WTC11 (cell line): Measurements from ENCODE around the gene TMTC1. TPM values are rescaled to one million over a fixed set of nuclear protein-coding genes. Genes with fewer than 3 reads are reported as not detected.

ENCODE experiments used
- ATAC-seq: fragments of 200-7000 bp; cut with Tn5 transposase; 2 replicates; pipeline ENCODE4 v1.10.0; 2021; ENCODE audit warnings: mild to moderate bottlenecking, moderate library complexity
- CTCF ChIA-PET: fragments of 300-600 bp; sonication (Branson Sonifier 250); formaldehyde crosslinking; loops from one replicate; lab custom pipeline; 2021; ENCODE audit warnings: antibody characterized with exemption; lab: Charles Lee
- POLR2A ChIA-PET: fragments of 350-600 bp; sonication (Branson Sonifier 250); formaldehyde crosslinking; loops from one replicate; lab custom pipeline; 2021; ENCODE audit warnings: antibody characterized with exemption; lab: Charles Lee
- DNase-seq: peaks from one replicate; pipeline ENCODE4 v3.0.0; 2021; ENCODE audit warnings: low spot score
- H3K27ac Mint-ChIP-seq: 2 replicates; pipeline ENCODE4 v1.8.0; 2021; ENCODE audit warnings: mixed read lengths
- H3K27me3 Mint-ChIP-seq: 2 replicates; pipeline ENCODE4 v1.8.0; 2021; ENCODE audit warnings: low read depth, mild to moderate bottlenecking, moderate library complexity, mixed read lengths
- H3K36me3 Mint-ChIP-seq: 2 replicates; pipeline ENCODE4 v1.8.0; 2021; ENCODE audit warnings: mixed read lengths
- H3K4me1 Mint-ChIP-seq: 2 replicates; pipeline ENCODE4 v1.8.0; 2022; ENCODE audit warnings: mixed read lengths
- H3K4me3 Mint-ChIP-seq: 2 replicates; pipeline ENCODE4 v1.8.0; 2021; ENCODE audit warnings: mild to moderate bottlenecking, moderate library complexity, mixed read lengths
- H3K9me3 Mint-ChIP-seq: 2 replicates; pipeline ENCODE4 v1.8.0; 2021; ENCODE audit warnings: mixed read lengths
- EMX1 ChIP-seq: fragments of 250-450 bp; sonication (Bioruptor Pico); IDR thresholded peaks from 2 replicates; pipeline ENCODE4 v1.8.0; 2021; ENCODE audit warnings: mild to moderate bottlenecking
- ETV6 ChIP-seq: sonication (generic); formaldehyde crosslinking; IDR thresholded peaks from 2 replicates; pipeline ENCODE4 v1.8.1; 2022; ENCODE audit warnings: mild to moderate bottlenecking, missing genetic modification reagents
- IRF2 ChIP-seq: sonication (generic); formaldehyde crosslinking; IDR thresholded peaks from 2 replicates; pipeline ENCODE4 v1.8.0; 2022; ENCODE audit warnings: low read depth, missing genetic modification reagents, borderline replicate concordance
- JUN ChIP-seq: sonication (generic); formaldehyde crosslinking; IDR thresholded peaks from 2 replicates; pipeline ENCODE4 v1.8.0; 2023; ENCODE audit warnings: mild to moderate bottlenecking, missing genetic modification reagents
- NFE2L1 ChIP-seq: sonication (generic); formaldehyde crosslinking; IDR thresholded peaks from 2 replicates; pipeline ENCODE4 v1.8.1; 2023; ENCODE audit warnings: missing genetic modification reagents
- PRRX2 ChIP-seq: fragments of 250-450 bp; sonication (Bioruptor Pico); IDR thresholded peaks from 2 replicates; pipeline ENCODE4 v1.8.0; 2021; ENCODE audit warnings: mild to moderate bottlenecking
- SMAD3 ChIP-seq: sonication (generic); formaldehyde crosslinking; IDR thresholded peaks from 2 replicates; pipeline ENCODE4 v1.8.0; 2022; ENCODE audit warnings: missing genetic modification reagents, mild to moderate bottlenecking, borderline replicate concordance
- TCF7 ChIP-seq: sonication (generic); formaldehyde crosslinking; IDR thresholded peaks from 2 replicates; pipeline ENCODE4 v1.8.0; 2022; ENCODE audit warnings: mild to moderate bottlenecking, low read depth, missing genetic modification reagents, moderate library complexity
- TEAD1 ChIP-seq: sonication (generic); formaldehyde crosslinking; IDR thresholded peaks from 2 replicates; pipeline ENCODE4 v1.8.0; 2022; ENCODE audit warnings: mild to moderate bottlenecking, missing genetic modification reagents
- TEAD4 ChIP-seq: sonication (generic); formaldehyde crosslinking; IDR thresholded peaks from 2 replicates; pipeline ENCODE4 v1.8.0; 2022; ENCODE audit warnings: mild to moderate bottlenecking, missing genetic modification reagents
- ZNF219 ChIP-seq: sonication (generic); formaldehyde crosslinking; IDR thresholded peaks from 2 replicates; pipeline ENCODE4 v1.8.0; 2023; ENCODE audit warnings: missing genetic modification reagents, mild to moderate bottlenecking, borderline replicate concordance
- ZNF263 ChIP-seq: sonication (generic); formaldehyde crosslinking; IDR thresholded peaks from 2 replicates; pipeline ENCODE4 v1.8.1; 2022; ENCODE audit warnings: low read depth, mild to moderate bottlenecking, moderate library complexity, missing genetic modification reagents
- ZNF423 ChIP-seq: fragments of 250-450 bp; sonication (Bioruptor Pico); IDR thresholded peaks from 2 replicates; pipeline ENCODE4 v2.1.2; 2022; ENCODE audit warnings: mild to moderate bottlenecking, moderate library complexity
- total RNA-seq: library from RNA; stranded (reverse); gene quantifications from 3 replicates; pipeline ENCODE4 v1.2.3, GENCODE V29; 2021
- TF ChIP-seq, protein P1 (sequence below): sonication (generic); formaldehyde crosslinking; IDR thresholded peaks from 2 replicates; pipeline ENCODE4 v1.8.1; 2023; ENCODE audit warnings: mild to moderate bottlenecking, missing genetic modification reagents, moderate library complexity
- TF ChIP-seq, protein P2 (sequence below): sonication (generic); formaldehyde crosslinking; IDR thresholded peaks from 2 replicates; pipeline ENCODE4 v1.8.1; 2022; ENCODE audit warnings: low read depth, missing genetic modification reagents, borderline replicate concordance
- TF ChIP-seq, protein P3 (sequence below): fragments of 250-450 bp; sonication (Bioruptor Pico); IDR thresholded peaks from 2 replicates; pipeline ENCODE4 v1.9.0; 2021; ENCODE audit warnings: moderate library complexity, mild to moderate bottlenecking, inconsistent platforms, borderline replicate concordance
- TF ChIP-seq, protein P4 (sequence below): sonication (generic); formaldehyde crosslinking; IDR thresholded peaks from 2 replicates; pipeline ENCODE4 v1.8.1; 2023; ENCODE audit warnings: mild to moderate bottlenecking, missing genetic modification reagents
- TF ChIP-seq, protein P5 (sequence below): sonication (generic); formaldehyde crosslinking; IDR thresholded peaks from 2 replicates; pipeline ENCODE4 v1.8.1; 2022; ENCODE audit warnings: mild to moderate bottlenecking, moderate library complexity, missing genetic modification reagents
- TF ChIP-seq, protein P6 (sequence below): sonication (generic); formaldehyde crosslinking; IDR thresholded peaks from 2 replicates; pipeline ENCODE4 v1.8.1; 2022; ENCODE audit warnings: missing genetic modification reagents, borderline replicate concordance
- TF ChIP-seq, protein P7 (sequence below): sonication (generic); formaldehyde crosslinking; IDR thresholded peaks from 2 replicates; pipeline ENCODE4 v1.8.1; 2023; ENCODE audit warnings: mild to moderate bottlenecking, missing genetic modification reagents
- TF ChIP-seq, protein P8 (sequence below): sonication (generic); formaldehyde crosslinking; IDR thresholded peaks from 2 replicates; pipeline ENCODE4 v1.8.0; 2023; ENCODE audit warnings: missing genetic modification reagents

Gene TMTC1
- total RNA-seq, 1 experiment from 2014 or later: 17.3 TPM

GRCh38 chr12:29691161-29691854 is 92.4 kb downstream of the TMTC1 start:
- peak; percentile 23 for DNase-seq
- peak; percentile 93 for ATAC-seq
- no peaks in the 10 kb centered on the region for H3K27me3 Mint-ChIP-seq

DNA sequence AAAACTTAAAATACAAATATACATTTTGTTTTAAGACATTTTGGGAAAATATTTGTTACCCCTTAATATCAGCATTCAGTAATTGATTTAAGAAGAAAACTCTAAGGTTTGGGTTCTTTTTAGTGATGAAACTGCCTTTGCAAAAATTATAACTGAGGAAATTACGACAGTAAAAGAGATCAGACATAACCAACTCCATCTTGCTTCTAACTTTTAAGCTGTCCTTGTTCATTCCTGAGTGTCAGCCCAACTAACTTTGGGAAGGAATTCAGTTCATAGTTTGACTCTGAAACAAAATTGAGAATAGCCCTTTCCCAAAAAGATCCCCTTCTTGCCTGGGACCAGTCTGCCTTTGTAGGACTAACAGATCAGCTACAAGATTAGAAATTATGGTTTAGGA is 93.0 kb downstream of the TMTC1 start:
- POLR2A ChIA-PET: interaction anchor here (0.8 kb wide), 1 partner anchor 1153 kb away, joined by 9 read pairs; no protein-coding TSS in a partner anchor
- ATAC-seq: no peak
- H3K4me3 Mint-ChIP-seq: peak overlapping the region; percentile 29
- peaks cover 5% of the 10 kb centered on the region for H3K9me3 Mint-ChIP-seq
- H3K27me3 Mint-ChIP-seq: no peaks in the 10 kb centered on the region
- peak overlapping the region; percentile 88 for H3K27ac Mint-ChIP-seq
- H3K36me3 Mint-ChIP-seq: peaks cover 5% of the 10 kb centered on the region; the same call in 1 of the 2 replicates
- H3K4me1 Mint-ChIP-seq: peaks cover 40% of the 10 kb centered on the region
- CTCF ChIA-PET: interaction anchor here (0.7 kb wide), 1 partner anchor 211 kb away, joined by 3 read pairs; no protein-coding TSS in a partner anchor
- TF ChIP-seq ZNF219 (CRISPR knock-in tag) (no peak), SMAD3 (no peak), TCF7 (CRISPR knock-in tag) (no peak), IRF2 (CRISPR knock-in tag) (no peak), EMX1 (CRISPR knock-in tag) (no peak), JUN (no peak)
- TF ChIP-seq, protein P1, sequence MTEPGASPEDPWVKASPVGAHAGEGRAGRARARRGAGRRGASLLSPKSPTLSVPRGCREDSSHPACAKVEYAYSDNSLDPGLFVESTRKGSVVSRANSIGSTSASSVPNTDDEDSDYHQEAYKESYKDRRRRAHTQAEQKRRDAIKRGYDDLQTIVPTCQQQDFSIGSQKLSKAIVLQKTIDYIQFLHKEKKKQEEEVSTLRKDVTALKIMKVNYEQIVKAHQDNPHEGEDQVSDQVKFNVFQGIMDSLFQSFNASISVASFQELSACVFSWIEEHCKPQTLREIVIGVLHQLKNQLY (CRISPR knock-in tag): no peak
- TF ChIP-seq, protein P2, sequence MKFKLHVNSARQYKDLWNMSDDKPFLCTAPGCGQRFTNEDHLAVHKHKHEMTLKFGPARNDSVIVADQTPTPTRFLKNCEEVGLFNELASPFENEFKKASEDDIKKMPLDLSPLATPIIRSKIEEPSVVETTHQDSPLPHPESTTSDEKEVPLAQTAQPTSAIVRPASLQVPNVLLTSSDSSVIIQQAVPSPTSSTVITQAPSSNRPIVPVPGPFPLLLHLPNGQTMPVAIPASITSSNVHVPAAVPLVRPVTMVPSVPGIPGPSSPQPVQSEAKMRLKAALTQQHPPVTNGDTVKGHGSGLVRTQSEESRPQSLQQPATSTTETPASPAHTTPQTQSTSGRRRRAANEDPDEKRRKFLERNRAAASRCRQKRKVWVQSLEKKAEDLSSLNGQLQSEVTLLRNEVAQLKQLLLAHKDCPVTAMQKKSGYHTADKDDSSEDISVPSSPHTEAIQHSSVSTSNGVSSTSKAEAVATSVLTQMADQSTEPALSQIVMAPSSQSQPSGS: no peak
- TF ChIP-seq, protein P3, sequence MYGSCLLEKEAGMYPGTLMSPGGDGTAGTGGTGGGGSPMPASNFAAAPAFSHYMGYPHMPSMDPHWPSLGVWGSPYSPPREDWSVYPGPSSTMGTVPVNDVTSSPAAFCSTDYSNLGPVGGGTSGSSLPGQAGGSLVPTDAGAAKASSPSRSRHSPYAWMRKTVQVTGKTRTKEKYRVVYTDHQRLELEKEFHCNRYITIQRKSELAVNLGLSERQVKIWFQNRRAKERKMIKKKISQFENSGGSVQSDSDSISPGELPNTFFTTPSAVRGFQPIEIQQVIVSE (CRISPR knock-in tag): no peak
- TF ChIP-seq, protein P4, sequence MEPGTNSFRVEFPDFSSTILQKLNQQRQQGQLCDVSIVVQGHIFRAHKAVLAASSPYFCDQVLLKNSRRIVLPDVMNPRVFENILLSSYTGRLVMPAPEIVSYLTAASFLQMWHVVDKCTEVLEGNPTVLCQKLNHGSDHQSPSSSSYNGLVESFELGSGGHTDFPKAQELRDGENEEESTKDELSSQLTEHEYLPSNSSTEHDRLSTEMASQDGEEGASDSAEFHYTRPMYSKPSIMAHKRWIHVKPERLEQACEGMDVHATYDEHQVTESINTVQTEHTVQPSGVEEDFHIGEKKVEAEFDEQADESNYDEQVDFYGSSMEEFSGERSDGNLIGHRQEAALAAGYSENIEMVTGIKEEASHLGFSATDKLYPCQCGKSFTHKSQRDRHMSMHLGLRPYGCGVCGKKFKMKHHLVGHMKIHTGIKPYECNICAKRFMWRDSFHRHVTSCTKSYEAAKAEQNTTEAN (CRISPR knock-in tag): no peak
- no peak for DNase-seq

More at GRCh38 chr12:29691161-29691854, 92.4 kb downstream of the TMTC1 start:
- peak overlapping the region; percentile 29 for H3K4me3 Mint-ChIP-seq
- H3K36me3 Mint-ChIP-seq: peaks cover 5% of the 10 kb centered on the region; the same call in 1 of the 2 replicates
- TF ChIP-seq NFE2L1 (CRISPR knock-in tag): 0 out of 2 replicates have a peak, but pooled peaks have one; percentile 33
- peak; percentile 47; the same call in 1 of the 2 replicates for TF ChIP-seq ETV6 (CRISPR knock-in tag)
- TF ChIP-seq, protein P5, sequence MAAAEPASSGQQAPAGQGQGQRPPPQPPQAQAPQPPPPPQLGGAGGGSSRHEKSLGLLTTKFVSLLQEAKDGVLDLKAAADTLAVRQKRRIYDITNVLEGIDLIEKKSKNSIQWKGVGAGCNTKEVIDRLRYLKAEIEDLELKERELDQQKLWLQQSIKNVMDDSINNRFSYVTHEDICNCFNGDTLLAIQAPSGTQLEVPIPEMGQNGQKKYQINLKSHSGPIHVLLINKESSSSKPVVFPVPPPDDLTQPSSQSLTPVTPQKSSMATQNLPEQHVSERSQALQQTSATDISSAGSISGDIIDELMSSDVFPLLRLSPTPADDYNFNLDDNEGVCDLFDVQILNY (CRISPR knock-in tag): no peak
- peak; percentile 26; the same call in 1 of the 2 replicates for TF ChIP-seq TEAD1 (CRISPR knock-in tag)
- TF ChIP-seq, protein P6, sequence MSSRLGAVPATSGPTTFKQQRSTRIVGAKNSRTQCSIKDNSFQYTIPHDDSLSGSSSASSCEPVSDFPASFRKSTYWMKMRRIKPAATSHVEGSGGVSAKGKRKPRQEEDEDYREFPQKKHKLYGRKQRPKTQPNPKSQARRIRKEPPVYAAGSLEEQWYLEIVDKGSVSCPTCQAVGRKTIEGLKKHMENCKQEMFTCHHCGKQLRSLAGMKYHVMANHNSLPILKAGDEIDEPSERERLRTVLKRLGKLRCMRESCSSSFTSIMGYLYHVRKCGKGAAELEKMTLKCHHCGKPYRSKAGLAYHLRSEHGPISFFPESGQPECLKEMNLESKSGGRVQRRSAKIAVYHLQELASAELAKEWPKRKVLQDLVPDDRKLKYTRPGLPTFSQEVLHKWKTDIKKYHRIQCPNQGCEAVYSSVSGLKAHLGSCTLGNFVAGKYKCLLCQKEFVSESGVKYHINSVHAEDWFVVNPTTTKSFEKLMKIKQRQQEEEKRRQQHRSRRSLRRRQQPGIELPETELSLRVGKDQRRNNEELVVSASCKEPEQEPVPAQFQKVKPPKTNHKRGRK: no peak
- no peak for TF ChIP-seq TEAD4 (CRISPR knock-in tag)
- TF ChIP-seq, protein P7, sequence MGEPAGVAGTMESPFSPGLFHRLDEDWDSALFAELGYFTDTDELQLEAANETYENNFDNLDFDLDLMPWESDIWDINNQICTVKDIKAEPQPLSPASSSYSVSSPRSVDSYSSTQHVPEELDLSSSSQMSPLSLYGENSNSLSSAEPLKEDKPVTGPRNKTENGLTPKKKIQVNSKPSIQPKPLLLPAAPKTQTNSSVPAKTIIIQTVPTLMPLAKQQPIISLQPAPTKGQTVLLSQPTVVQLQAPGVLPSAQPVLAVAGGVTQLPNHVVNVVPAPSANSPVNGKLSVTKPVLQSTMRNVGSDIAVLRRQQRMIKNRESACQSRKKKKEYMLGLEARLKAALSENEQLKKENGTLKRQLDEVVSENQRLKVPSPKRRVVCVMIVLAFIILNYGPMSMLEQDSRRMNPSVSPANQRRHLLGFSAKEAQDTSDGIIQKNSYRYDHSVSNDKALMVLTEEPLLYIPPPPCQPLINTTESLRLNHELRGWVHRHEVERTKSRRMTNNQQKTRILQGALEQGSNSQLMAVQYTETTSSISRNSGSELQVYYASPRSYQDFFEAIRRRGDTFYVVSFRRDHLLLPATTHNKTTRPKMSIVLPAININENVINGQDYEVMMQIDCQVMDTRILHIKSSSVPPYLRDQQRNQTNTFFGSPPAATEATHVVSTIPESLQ (CRISPR knock-in tag): no peak
- TF ChIP-seq, protein P8, sequence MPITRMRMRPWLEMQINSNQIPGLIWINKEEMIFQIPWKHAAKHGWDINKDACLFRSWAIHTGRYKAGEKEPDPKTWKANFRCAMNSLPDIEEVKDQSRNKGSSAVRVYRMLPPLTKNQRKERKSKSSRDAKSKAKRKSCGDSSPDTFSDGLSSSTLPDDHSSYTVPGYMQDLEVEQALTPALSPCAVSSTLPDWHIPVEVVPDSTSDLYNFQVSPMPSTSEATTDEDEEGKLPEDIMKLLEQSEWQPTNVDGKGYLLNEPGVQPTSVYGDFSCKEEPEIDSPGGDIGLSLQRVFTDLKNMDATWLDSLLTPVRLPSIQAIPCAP: no peak
- TF ChIP-seq ZNF263 (CRISPR knock-in tag): no peak
- TF ChIP-seq PRRX2 (CRISPR knock-in tag): no peak
- TF ChIP-seq ZNF423: 0 out of 2 replicates have a peak, but pooled peaks have one; percentile 30
- peak overlapping the region; percentile 88 for H3K27ac Mint-ChIP-seq
- H3K4me1 Mint-ChIP-seq: peaks cover 40% of the 10 kb centered on the region
- ChIA-PET POLR2A (interaction anchor here (0.8 kb wide), 1 partner anchor 1152 kb away, joined by 9 read pairs; no protein-coding TSS in a partner anchor), CTCF (interaction anchor here (0.7 kb wide), 1 partner anchor 210 kb away, joined by 3 read pairs; no protein-coding TSS in a partner anchor)
- H3K9me3 Mint-ChIP-seq: peaks cover 5% of the 10 kb centered on the region
